Activated CD8-positive, alpha-beta memory T cell treated with anti-CD3 and anti-CD28 coated beads, Interleukin-2, amount 50 U/mL, for 24 hours (primary cell): ENCODE measurements around the gene GNL2.
"Not testable (repeated sequence)": the region's sequence is repeated elsewhere in the genome, so short reads cannot be mapped to it uniquely, and the experiment has no call there.

Experiments used
- DNase-seq: peaks from one replicate; pipeline ENCODE4 v3.0.0-alpha.2; 2020; ENCODE audit errors: extremely low read depth

Gene GNL2

GRCh38 chr1:37606481-37607263, 10.9 kb upstream of the GNL2 start:
- DNase-seq, result no peak

GRCh38 chr1:37605806-37606474, 10.2 kb upstream of the GNL2 start:
- no peak for DNase-seq

GRCh38 chr1:37605061-37605650, 9.4 kb upstream of the GNL2 start:
- no peak for DNase-seq

DNA sequence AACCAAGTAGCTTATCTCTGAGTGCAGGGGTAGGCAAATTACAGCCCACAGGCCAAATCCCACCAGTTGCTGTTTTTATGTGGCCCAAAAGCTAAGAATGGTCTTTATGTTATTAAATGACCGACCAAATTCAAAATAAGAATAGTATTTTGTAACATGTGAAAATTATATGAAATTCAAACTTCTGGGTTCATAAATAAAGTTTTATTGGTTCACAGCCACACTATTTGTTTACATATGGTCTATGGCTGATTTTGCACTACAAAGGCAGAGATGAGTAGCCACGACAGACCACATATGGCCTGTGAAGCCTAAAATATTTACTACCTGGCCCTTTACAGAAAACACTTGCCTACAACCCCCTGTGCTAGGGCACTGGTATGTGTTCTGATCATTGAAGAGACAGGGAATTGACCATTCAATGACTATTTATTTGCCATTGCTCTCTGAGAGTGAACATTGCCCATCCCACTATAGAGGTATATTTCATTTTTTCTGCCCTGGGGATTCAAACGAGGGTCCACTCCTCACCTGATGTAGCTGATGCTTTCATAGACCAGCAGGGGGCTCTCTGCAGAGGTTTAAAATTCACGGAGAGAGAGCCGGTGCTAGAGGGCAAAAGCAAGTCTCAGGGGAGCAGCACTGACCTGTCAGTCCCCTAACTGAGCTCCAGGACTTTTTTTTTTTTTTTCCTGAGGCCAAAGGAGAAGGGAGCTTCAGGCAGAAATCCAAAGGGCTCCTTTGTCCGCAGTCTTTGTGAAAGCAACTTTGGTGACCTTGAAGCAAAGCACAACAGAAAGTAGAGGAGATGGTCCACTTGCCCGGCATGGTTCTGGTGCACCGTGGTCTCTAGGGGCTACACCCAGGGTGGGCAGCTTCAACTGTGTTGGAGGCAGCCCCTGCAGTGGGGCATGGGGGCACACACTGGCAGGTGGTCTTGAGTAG, 7.3 kb upstream of the GNL2 start:
- no peak for DNase-seq

- no peak for DNase-seq
These were observed 5.7 kb upstream of the GNL2 start for GRCh38 chr1:37601441-37601840.

DNA sequence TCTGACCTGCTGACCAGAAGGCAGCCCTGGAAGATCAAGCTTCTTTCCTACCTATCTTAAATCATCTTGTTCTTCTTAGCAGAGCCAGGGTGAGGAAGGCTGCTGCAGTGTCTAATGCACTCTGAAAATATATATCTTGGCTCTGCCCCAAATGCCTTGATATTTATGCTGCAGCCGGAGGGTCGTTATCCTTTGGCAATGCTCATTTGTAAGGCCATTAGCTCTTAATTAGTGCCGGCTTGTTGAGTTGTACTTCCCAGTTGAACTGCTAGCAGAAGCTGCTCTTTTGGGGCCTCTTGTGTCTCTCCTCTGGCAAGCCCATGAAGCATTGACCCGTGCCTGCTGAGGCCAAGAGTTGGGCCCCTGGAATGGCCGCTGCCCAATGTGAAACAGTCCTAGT, 4.2 kb upstream of the GNL2 start:
- DNase-seq, result no peak

GRCh38 chr1:37596182-37596667, 488 bp upstream of the GNL2 start:
- no peak for DNase-seq

GRCh38 chr1:37593726-37594125, 2.0 kb downstream of the GNL2 start:
- DNase-seq, result no peak

DNA sequence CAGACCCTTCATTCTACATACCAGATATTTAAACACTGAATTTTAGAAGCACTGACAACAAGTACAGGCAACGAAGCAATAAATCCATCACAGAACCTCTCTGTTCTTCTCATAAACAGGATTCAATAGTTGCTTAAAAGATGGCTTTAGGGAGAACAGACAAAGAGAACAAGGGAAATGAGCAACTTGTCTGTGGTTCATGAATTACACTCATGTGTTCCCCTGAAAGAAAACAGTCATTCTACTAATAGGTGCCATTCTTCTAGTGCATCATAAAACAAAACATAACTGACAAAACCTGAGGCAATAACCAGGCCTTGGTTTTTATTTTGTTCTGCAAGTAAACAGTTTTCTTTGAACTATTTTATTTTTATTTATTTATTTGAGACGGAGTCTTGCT, 6.8 kb downstream of the GNL2 start:
- DNase-seq, result no peak

GRCh38 chr1:37584544-37584943, 11.2 kb downstream of the GNL2 start:
- not testable (repeated sequence) for DNase-seq

DNA sequence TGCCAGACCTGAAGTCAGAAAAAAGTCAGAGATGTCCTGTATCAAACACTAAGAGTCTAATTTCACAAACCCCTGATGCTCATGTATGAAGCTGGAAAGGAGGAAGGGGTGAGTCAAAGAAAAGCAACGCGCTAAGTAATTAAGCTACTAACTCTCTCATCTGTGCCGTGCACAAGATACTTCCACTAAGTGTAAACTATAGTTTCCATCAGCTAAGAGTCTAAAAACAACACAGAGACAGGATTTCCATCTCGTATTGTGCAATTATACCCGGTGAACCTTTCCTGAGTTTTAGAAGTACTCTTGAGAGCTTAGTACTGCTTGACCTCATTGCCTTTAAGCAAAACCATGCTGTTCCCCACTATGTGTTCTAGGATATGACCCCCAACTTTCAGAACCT, 20.0 kb downstream of the GNL2 start:
- no peak for DNase-seq

DNA sequence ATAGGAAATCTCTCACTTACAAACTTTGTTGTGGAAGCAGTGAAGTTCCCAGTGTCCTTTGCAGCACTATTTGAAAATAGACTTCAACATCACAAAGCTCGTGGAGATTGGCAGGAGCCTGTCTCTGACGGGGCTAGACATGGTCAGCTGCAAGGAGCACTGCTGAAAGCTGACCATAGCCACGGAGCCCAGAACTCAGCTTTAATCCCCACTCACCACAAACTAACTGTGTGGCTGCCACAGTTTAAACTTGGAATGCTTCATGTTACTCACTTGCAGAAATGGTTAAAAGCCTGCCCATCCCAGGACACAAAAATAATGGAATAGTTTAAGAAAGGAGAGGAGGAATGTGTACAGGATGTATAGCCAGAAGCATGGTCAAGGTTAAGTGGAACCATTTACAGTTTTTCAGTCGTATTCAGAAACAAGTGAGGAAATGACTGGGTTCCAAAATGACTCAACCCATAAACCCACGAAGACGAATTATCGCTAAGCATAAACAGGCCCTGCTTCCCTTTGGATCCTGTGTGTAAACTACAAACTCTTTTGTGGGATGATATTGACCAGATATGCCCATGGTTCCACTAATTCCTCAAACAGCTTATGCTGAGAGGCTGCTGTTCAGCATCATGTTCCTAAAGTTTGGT, 20.8 kb downstream of the GNL2 start:
- DNase-seq, result no peak

GRCh38 chr1:37570528-37571334, 25.0 kb downstream of the GNL2 start:
- no peak for DNase-seq

DNA sequence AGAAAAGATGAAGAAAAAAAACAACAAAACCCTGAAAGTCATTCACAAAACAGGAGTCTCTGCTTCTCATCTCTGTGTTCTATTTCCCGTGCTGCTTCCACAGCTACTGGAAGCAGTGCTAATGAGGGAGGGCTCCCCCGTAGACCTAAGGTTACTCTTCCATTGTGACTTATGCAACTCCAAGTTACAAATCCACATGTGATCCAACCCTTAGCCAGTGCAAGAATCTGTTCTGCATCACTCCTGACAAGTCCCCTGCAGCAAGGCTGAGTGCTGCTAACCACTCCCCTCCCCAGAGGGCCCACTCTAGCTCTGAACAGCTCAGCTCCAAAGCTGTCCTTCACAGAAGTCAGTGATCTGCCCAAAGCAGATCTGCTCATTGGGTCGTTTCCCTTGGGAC, 28.7 kb downstream of the GNL2 start:
- DNase-seq, result no peak

- DNase-seq, result no peak
These were observed 30.8 kb downstream of the GNL2 start for GRCh38 chr1:37564892-37565291.

DNA sequence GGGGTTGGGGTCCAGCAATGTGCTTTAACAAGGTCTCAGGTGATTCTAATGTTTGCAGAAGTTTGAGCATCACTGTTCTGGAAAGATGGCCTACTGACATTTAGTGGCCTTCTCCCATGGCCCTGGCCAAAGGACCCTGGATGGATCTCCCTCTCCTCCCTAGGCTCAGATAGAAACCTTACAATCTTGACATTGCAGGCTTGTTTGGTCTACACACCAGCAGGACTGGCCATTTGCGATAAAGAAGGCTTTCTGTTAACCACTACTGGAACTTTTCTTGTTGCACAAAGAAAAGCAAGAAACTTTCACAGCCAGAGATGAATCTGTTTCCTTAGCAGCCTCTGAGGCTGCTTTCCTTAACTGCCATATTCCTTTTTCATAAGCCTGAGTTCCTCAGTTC, 32.8 kb downstream of the GNL2 start:
- DNase-seq, result no peak

DNA sequence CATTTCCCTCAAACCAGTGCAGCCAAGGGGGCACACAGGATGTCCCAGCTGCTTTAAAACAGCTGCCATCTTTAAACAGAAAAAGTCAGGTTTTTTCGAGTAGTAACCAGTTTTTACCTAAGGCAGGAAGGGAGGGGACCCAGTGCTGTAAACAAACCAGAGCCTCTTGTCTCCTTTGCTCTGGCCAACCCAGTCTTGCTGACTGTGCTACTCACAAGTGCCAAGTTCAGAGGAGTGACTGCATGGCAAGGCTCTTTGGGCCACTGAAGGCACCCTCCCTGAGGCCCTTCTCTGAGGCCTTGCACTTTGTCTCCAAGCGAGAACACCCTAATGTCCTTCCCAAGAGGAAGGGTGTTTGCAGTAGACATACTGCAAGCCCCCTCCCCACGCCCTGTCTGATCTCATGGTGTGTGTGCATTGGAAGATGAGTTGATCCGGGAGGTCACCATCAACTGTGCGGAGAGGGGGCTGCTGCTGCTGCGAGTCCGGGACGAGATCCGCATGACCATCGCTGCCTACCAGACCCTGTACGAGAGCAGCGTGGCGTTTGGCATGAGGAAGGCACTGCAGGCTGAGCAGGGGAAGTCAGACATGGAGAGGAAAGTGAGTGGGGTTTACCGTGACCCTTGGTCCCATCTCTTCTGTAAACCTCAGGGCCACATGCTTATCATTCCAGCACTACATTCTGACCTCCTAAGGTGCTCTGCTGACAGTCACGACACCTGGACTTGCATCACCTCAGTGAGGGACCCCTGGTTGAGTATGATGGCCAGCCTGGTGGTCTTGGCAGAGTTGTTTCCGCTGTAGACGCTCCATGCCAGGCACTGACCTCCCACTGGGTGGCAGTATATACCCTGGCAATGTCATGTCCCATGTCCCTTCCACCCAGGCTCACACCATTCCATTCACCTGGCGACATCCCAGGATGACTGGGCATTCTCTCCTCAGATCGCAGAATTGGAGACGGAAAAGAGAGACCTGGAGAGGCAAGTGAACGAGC, 34.3 kb downstream of the GNL2 start:
- DNase-seq, result no peak

GRCh38 chr1:37560401-37561132, 35.2 kb downstream of the GNL2 start:
- DNase-seq, result no peak
